NCI-H146 treated with DMSO at 0.1 percent for 48 hours (cell line): Measurements from ENCODE around the gene NAT8L.
A peak's percentile ranks its signal among the peaks of the same experiment; 100 is the strongest.
"Not testable (repeated sequence)": the region's sequence is repeated elsewhere in the genome, so short reads cannot be mapped to it uniquely, and the experiment has no call there.

Experiments used
- DNase-seq: peaks from one replicate; lab custom pipeline; 2025; ENCODE audit not compliant: unreplicated experiment; lab: John Stamatoyannopoulos, UW

The NAT8L gene

GRCh38 chr4:2059046-2059725 lies at the start of gene NAT8L:
NAT8L (plus strand) TSS chr4:2059327; CDS start chr4:2059512, 185 bp downstream.
- DNase-seq: peak; percentile 28

DNA sequence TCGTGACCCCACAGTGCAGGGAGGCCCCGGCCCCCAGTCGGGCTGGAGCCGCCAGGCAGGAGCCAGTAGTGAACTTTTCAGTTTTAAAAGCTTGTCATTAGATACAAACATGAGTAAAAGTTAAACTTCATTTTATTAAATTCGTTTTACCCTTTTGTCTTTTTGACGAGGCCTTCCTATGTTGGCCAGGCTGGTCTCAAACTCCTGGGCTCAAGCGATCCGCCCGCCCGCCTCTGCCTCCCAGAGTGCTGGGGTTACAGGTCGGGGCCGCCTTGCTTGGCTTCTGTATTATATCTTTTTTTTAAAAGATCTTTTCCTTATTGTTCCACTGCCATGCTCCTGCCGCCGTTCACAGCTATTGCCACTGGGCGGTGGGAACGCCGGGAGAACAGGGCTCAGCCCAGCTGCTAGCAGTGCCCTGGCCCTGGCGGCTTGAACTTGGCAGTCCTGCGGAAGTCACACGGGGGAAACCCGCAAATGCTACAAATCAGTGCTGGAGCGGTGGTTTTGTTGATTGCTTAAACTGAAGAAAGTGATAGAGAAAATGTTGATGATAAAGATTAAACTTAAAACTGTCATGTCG lies 49.4 kb upstream of the NAT8L start:
- DNase-seq: peak; percentile 64

DNA sequence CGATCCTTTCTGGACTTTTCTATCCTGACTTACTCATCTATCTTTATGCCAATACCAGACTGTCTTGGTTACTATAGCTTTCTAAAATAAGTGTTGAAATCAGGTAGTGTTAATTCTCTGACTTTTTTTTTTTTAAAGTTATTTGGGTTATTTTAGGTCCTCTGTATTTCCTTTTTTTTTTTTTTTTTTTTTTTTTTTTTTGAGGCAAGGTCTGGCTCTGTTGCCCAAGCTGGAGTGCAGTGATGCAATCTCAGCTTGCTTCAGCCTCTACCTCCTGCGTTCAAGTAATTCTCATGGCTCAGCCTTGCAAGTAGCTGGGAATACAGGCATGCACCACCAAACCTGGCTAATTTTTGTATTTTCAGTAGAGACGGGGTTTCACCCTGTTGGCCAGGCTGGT lies 47.5 kb upstream of the NAT8L start:
- no peak for DNase-seq

DNA sequence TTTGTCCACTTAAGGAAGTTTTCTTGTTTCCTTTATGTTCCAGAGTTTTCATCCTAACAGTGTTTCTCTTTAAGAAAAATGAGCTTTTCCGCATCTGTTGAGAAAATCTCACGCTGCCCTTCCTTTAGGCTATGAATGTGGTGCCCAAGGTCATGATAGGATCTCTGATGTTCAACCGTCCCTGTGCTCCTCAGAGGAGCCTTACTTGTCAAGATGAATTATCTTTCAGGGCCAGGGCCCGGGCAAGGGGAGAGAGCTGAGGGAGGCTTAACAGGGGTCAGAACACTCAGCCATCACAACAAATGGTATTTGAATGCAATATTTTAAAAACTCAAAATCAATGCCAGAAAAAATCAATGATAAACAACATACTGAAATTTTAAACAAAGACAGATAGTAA lies 44.1 kb upstream of the NAT8L start:
- no peak for DNase-seq

- not testable (repeated sequence) for DNase-seq
Observed at GRCh38 chr4:2021358-2022018, 37.6 kb upstream of the NAT8L start.

GRCh38 chr4:2024683-2025082 lies 34.4 kb upstream of the NAT8L start:
- no peak for DNase-seq

DNA sequence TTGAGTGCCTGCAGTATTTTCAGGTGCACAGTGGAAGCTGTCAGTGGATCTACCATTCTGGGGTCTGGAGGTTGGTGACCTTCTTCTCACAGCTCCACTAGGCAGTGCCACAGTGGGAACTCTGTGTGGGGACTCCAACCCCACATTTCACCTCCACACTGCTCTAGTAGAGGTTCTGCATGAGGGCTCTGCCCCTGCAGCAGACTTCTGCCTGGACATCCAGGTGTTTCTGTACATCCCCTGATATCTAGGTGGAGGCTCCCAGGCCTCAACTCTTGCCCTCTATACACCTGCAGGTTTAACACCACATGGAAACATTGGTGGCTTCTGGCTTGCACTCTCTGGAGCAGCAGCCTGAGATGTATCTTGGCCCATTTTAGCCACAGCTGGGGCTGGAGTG lies 33.3 kb upstream of the NAT8L start:
- no peak for DNase-seq

DNA sequence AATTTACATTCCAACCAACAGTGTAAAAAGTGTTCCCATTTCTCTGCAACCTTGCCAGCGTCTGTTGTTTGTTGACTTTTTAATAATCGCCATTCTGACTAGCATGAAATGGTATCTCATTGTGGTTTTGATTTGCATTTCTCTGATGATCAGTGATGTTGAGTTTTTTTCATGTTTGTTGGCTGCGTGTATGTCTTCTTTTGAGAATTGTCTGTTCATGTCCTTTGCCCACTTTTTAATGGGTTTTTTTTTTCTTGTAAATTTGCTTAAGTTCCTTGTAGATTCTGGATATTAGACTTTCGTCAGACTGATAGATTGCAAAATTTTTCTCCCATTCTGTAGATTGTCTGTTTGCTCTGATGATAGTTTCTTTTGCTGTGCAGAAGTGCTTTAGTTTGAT lies 32.0 kb upstream of the NAT8L start:
- not testable (repeated sequence) for DNase-seq

DNA sequence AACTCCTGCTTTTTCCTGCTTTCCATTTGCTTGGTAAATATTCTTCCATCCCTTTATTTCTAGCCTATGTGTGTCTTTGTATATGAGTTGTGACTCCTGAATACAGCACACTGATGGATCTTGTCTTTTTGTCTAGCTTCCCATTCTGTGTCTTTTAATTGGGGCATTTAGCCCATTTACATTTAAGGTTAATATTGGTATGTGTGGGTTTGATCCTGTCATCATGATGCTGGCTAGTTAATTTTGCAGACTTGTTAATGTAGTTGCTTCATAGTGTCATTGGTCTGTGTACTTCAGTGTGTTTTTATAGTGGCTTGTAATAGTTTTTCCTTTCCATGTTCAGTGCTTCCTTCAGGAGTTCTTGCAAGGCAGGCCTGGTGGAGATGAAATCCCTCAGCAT lies 28.0 kb upstream of the NAT8L start:
- DNase-seq: not testable (repeated sequence)

DNA sequence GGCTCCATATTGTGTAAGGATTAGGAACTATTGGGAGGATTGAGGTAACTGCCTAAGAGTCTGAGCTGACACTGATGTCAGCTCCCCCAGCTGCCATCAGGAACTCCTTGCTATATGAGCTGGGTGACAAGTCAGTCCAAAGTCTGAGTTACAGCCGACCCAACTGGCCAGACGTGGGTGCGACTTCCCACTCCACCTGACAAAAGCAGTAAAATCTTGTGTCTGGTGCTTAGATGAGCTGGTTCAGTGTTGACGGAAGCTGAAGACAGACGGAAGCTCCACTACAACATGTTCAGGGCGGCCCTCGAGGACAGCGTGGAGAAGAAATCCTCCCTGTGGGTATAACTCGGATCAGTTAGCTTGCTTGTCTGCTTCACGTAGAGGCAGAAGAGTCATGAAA lies 22.8 kb upstream of the NAT8L start:
- no peak for DNase-seq

DNA sequence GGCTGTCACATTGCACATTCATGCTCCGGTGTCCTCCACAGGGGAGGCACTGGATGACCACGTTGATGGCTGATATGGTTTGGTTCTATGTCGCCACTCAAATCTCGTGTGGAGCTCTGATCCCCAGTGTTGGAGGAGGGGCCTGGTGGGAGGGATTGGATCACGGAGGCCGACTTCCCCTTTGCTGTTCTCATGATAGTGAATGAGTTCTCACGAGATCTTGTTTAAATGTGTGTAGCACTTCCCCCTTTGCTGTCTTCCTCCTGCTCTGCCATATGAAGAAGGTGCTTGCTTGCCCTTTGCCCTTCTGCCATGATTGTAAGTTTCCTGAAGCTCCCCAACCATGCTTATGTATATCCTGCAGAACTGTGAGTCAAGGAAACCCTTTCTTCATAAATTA lies 22.3 kb upstream of the NAT8L start:
- no peak for DNase-seq

DNA sequence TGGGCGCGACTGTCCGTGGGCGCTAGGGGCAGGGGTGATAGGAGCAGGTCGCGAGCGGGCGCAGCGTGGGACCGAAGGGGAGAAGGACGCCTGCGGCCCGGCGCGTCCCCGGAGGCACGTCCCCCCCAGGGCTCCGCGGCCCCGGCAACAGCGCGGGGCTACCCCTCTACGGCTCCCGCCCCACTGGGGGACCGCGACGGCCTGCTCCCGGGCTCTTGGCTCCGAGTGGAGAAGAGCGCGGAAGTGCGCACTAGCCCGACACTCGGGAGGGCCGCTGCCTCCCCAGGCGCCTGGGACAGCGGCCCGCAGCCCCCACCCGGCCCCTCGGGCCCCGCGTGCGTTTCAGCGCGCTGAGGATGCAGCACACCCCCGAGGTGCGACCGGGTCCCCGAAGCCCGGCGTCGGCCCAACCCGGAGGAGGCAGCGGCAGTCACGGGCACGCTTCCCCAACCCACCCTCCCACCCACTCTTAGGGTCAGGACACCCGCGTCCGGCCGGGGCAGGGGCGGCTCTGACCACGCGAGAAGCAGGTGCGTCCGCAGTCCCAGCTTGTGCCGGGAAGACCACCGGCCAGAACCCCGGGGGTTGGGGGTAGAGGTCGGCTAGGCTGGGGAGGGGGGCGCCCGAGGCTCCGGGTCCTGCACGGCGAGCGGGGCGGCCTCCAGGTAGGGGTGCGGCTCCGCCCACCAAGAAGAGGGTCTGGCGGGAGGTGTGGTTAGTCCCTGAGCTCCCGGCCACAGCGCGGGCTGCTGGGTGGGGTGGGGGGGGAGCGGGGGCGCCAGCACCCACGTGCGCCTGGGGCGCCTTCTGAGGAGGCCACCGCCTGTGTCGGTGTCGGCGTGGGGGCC lies 18.5 kb upstream of the NAT8L start:
- DNase-seq: no peak

DNA sequence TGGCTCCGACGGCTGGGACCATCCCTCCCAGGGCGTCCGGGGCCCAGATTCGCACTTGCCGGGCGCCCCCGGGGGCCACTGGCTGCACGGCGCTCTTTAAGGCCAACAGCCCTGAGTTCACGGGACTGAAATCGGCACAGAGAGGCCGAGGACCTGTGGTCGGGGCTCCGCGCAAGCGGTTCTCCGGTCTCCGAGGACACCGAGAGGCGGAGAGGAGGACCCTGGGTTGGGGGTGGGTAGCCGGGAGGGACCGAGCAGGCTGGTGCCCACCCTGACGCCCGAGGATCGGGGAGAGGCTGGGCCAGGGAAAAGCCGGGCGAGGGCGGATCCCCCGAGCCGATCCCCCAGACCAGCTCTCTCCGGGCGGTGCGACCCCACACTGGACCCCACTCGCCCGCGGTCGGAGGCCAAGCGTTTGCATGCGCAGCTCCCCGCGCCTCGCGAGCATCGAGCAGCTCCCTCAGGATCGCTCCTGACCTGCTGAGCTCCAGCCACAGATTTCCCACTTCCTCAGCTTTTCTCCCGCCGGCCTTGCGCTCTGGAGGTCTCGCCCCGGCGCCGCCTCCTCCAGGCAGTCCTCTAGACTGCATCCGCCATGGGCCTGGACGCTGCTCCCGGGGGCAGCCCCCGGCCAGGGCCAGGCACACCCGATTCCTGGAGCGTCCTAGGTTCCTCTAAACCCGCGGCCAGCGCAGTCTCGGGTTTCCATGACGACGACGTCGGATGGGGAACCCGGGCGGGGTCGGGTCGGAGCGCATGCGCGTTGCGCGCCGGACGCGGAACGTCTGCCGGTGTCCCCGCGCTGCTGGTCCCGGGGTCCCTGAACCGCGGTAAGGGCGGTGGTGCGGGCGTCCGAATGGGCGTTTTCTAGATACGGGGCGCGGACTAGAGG lies 17.6 kb upstream of the NAT8L start:
- DNase-seq: peak; percentile 71

DNA sequence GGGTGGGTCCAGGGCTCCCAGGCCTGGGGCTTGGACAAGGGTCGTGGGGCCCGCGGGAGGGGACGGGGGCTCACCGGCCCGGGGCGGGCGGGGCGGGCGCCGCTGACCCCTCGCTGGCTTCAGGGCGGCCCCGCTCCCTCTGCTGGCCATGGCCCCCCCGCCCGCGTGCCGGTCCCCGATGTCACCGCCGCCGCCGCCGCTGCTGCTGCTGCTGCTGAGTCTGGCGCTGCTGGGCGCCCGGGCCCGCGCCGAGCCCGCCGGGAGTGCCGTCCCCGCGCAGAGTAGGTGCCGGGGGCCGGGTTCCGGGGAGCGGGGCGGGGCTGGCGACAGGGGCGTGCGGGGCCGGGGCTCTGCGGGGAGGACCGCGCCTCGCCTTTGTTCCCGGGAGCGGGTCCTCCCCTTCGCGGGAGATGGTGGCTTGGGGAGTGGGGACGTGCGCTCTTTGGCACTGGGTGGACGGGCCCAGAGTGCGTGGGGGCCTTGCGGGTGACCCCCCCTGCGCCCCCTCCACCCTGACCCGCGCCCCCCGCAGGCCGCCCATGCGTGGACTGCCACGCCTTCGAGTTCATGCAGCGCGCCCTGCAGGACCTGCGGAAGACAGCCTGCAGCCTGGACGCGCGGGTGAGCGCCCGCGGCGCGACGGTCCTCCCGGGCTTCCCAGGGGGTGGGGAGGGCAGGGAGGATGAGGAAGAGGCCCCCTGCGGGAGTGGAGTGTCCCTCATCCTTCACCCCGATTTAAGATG lies 16.8 kb upstream of the NAT8L start:
- DNase-seq: no peak

GRCh38 chr4:2042947-2043395 lies 16.2 kb upstream of the NAT8L start:
- no peak for DNase-seq

- no peak for DNase-seq
Observed at GRCh38 chr4:2043396-2044118, 15.6 kb upstream of the NAT8L start.

DNA sequence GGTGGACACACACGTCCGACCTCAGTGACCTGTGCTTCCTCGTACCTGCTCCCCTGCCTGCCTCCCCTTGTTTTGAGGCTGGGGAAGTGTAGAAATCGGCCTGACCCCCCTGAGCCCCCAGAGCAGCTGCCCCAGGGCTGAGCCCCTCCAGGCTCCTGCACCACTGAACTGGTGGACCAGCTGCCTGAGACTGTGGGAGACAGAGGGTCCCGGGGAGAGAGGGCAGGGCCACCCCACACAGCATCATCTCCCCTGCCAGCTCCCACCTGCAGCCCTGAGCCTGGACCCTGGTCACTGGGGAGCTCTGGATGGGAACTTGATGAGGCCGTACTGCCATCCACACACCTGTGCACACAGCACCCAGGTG lies 15.0 kb upstream of the NAT8L start:
- no peak for DNase-seq

GRCh38 chr4:2044542-2045517 lies 14.3 kb upstream of the NAT8L start:
- DNase-seq: no peak
